B cell (primary cell): Measurements from ENCODE around the gene DPYD. TPM values are rescaled to one million over a fixed set of nuclear protein-coding genes. Genes with fewer than 3 reads are reported as not detected.

ENCODE experiments used
- ATAC-seq: fragments of 200-7000 bp; cut with Tn5 transposase; one replicate; pipeline ENCODE4 v1.10.0; 2021; ENCODE audit warnings: low read depth, mild to moderate bottlenecking, moderate number of reproducible peaks, moderate library complexity
- CTCF ChIA-PET: fragments of 350-600 bp; sonication (Branson Sonifier 250); formaldehyde crosslinking; loops from one replicate; lab custom pipeline; 2021; ENCODE audit warnings: antibody characterized with exemption, inconsistent platforms; lab: Charles Lee
- POLR2A ChIA-PET: fragments of 350-600 bp; sonication (Branson Sonifier 250); formaldehyde crosslinking; loops from one replicate; lab custom pipeline; 2021; ENCODE audit warnings: antibody characterized with exemption; lab: Charles Lee
- DNase-seq: peaks from one replicate; pipeline ENCODE4 v3.0.0; 2013
- H2AFZ ChIP-seq: 2 replicates; pipeline ENCODE4 v1.6.1; 2012; ENCODE audit warnings: mild to moderate bottlenecking, low read depth, low read length; ENCODE audit not compliant: insufficient read depth, poor library complexity, severe bottlenecking
- H3K27ac ChIP-seq, 2 donors: 1 replicate in 1 of 2; 2 replicates in 1 of 2; pipeline ENCODE4 v1.5.1; 2012 to 2013; ENCODE audit warnings: low read length in 2 of 2, mild to moderate bottlenecking in 2 of 2, moderate library complexity in 1 of 2
- H3K27me3 ChIP-seq, 4 experiments: fragments of 200-600 bp in 1 of 4; sonication (generic) in 1 of 4; replicated peaks in 1 of 4; 1 replicate in 2 of 4; 2 replicates in 2 of 4; pipeline versions ENCODE4 v1.6.1 to v1.7.0; 2013 to 2016; ENCODE audit warnings: low read length in 3 of 4, mild to moderate bottlenecking in 2 of 4, mixed read lengths in 1 of 4, moderate library complexity in 1 of 4; ENCODE audit not compliant: insufficient read depth in 4 of 4, control insufficient read depth in 3 of 4; ENCODE audit errors: control extremely low read depth in 1 of 4
- H3K36me3 ChIP-seq, 2 experiments: replicated peaks in 1 of 2; 1 replicate in 1 of 2; 2 replicates in 1 of 2; pipeline versions ENCODE4 v1.6.1 to v1.7.1; 2013; ENCODE audit warnings: low read length in 1 of 2; ENCODE audit not compliant: insufficient read depth in 2 of 2, control insufficient read depth in 1 of 2; ENCODE audit errors: control extremely low read depth in 1 of 2, extremely low read depth in 1 of 2
- H3K4me1 ChIP-seq, 2 donors: fragments of 200-600 bp in 1 of 2; sonication (generic) in 1 of 2; 1 replicate in 1 of 2; 2 replicates in 1 of 2; pipeline versions ENCODE4 v1.5.1 to v1.6.1; 2013 to 2017; ENCODE audit warnings: low read length in 2 of 2; ENCODE audit not compliant: control insufficient read depth in 2 of 2, insufficient read depth in 2 of 2
- H3K4me2 ChIP-seq: replicated peaks from 2 replicates; pipeline ENCODE3; 2012; ENCODE audit warnings: mild to moderate bottlenecking, low read depth, low read length; ENCODE audit not compliant: poor library complexity, severe bottlenecking
- H3K4me3 ChIP-seq, 5 experiments: fragments of 200-600 bp in 1 of 5; sonication (generic) in 1 of 5; 1 replicate in 3 of 5; 2 replicates in 2 of 5; pipeline versions ENCODE4 v1.5.1 to v1.7.0; 2011 to 2016; ENCODE audit warnings: low read length in 4 of 5, mild to moderate bottlenecking in 4 of 5, low read depth in 2 of 5, control low read depth in 1 of 5, moderate library complexity in 1 of 5; ENCODE audit not compliant: insufficient read depth in 1 of 5; ENCODE audit errors: control extremely low read depth in 1 of 5, extremely low read depth in 1 of 5
- H3K79me2 ChIP-seq: fragments of 200-600 bp; sonication (generic); one replicate; pipeline ENCODE4 v1.6.0; 2016; ENCODE audit warnings: low read length; ENCODE audit not compliant: control insufficient read depth, insufficient read depth
- H3K9ac ChIP-seq: fragments of 200-600 bp; sonication (generic); 2 replicates; pipeline ENCODE4 v1.6.1; 2017; ENCODE audit warnings: mild to moderate bottlenecking, low read length, moderate library complexity
- H3K9me3 ChIP-seq, 3 donors: one replicate each; pipeline versions ENCODE4 v1.6.1 to v1.7.1; 2013; ENCODE audit warnings: low read length in 2 of 3; ENCODE audit not compliant: control insufficient read depth in 2 of 3, insufficient read depth in 1 of 3; ENCODE audit errors: control extremely low read depth in 1 of 3
- H4K20me1 ChIP-seq: 2 replicates; pipeline ENCODE4 v1.6.0; 2012; ENCODE audit warnings: mild to moderate bottlenecking, low read length; ENCODE audit not compliant: insufficient read depth, control insufficient read depth, poor library complexity, severe bottlenecking
- H3K27ac Mint-ChIP-seq: one replicate; pipeline ENCODE4 v1.8.0; 2021; ENCODE audit warnings: mixed read lengths
- H3K27me3 Mint-ChIP-seq: one replicate; pipeline ENCODE4 v1.8.0; 2021; ENCODE audit warnings: mixed read lengths
- H3K4me1 Mint-ChIP-seq: one replicate; pipeline ENCODE4 v1.8.0; 2021; ENCODE audit warnings: mixed read lengths
- H3K4me3 Mint-ChIP-seq: one replicate; pipeline ENCODE4 v1.8.0; 2021; ENCODE audit warnings: mixed read lengths
- H3K9me3 Mint-ChIP-seq: one replicate; pipeline ENCODE4 v1.8.0; 2022; ENCODE audit warnings: mixed read lengths; ENCODE audit not compliant: insufficient read depth
- EZH2 ChIP-seq: IDR thresholded peaks from 2 replicates; pipeline ENCODE4 v1.6.1; 2012; ENCODE audit warnings: borderline replicate concordance, low read depth, mild to moderate bottlenecking, moderate library complexity, low read length; ENCODE audit not compliant: insufficient read depth, poor library complexity, severe bottlenecking
- WGBS: methylation state at CpG from one replicate; pipeline ENCODE4 v1.1.5; 2013; ENCODE audit warnings: missing lambda C conversion rate; ENCODE audit not compliant: insufficient coverage; 5-methylcytosine and 5-hydroxymethylcytosine counted together
- intact Hi-C: fragments of 100-400 bp; cut with micrococcal nuclease; formaldehyde crosslinking; loops from one replicate; pipeline ENCODE4 v1.10.0; 2022
- polyA plus RNA-seq: library from polyadenylated mRNA; depleted of rRNA; stranded (reverse); fragments of >200 nt; gene quantifications from 2 replicates; pipeline ENCODE4 v1.2.3, GENCODE V29; 2012
- total RNA-seq, 2 donors: library from RNA; stranded (reverse); fragments of 120-200 nt in 1 of 2; gene quantifications; 1 replicate in 1 of 2; 2 replicates in 1 of 2; pipeline versions ENCODE4 v1.2.3 to v1.2.4, GENCODE V29; 2013 to 2022
- TF ChIP-seq, protein P1 (sequence below): fragments of 200-600 bp; IDR thresholded peaks from one replicate; pipeline ENCODE4 v1.8.0; 2022; ENCODE audit warnings: antibody characterized with exemption, mild to moderate bottlenecking

Gene DPYD
- total and polyA plus RNA-seq, 2 donors (not counting 1 experiment from before 2014, with no cell fraction given), result 4.2 to 19.0 TPM

DNA sequence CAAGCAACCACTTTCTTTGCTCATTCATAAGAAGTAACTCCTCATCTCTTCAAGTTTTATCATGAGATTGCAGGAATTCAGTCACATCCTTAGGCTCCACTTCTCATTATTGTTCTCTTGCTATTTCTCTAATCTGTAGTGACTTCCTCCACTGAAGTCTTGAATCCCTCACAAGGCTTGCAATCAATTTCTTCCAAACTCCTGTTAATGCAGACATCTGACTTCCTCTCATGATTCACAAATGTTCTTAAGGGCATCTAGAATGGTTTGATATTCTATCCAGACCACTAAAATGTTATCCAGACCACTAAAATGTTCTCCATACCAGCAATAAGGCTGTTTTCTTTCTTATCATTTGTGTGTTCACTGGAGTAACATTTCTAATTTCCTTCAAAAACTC, 528.1 kb downstream of the DPYD start:
- H3K9ac ChIP-seq, result no peak overlapping the region
- intact Hi-C loops, result no loop called here
- H3K4me2 ChIP-seq, result no peak overlapping the region
- H3K4me3 Mint-ChIP-seq, result no peak overlapping the region
- TF ChIP-seq, protein P1, sequence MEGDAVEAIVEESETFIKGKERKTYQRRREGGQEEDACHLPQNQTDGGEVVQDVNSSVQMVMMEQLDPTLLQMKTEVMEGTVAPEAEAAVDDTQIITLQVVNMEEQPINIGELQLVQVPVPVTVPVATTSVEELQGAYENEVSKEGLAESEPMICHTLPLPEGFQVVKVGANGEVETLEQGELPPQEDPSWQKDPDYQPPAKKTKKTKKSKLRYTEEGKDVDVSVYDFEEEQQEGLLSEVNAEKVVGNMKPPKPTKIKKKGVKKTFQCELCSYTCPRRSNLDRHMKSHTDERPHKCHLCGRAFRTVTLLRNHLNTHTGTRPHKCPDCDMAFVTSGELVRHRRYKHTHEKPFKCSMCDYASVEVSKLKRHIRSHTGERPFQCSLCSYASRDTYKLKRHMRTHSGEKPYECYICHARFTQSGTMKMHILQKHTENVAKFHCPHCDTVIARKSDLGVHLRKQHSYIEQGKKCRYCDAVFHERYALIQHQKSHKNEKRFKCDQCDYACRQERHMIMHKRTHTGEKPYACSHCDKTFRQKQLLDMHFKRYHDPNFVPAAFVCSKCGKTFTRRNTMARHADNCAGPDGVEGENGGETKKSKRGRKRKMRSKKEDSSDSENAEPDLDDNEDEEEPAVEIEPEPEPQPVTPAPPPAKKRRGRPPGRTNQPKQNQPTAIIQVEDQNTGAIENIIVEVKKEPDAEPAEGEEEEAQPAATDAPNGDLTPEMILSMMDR, result no peak
- no peak for TF ChIP-seq EZH2
- peaks cover 0 to 2% (median 0%) of the 10 kb centered on the region in 3 donors for H3K9me3 ChIP-seq
- no peaks in the 10 kb centered on the region for H3K27me3 ChIP-seq
- H3K36me3 ChIP-seq, result peaks cover 0 to 4% of the 10 kb centered on the region in 2 experiments
- DNase-seq (no peak), ATAC-seq (no peak)
- H3K27ac Mint-ChIP-seq, result no peak overlapping the region
- H3K27me3 Mint-ChIP-seq, result no peaks in the 10 kb centered on the region
- ChIA-PET POLR2A (no interaction called here), CTCF (no interaction called here)
- no peaks in the 10 kb centered on the region for H3K4me1 Mint-ChIP-seq
- H3K4me3 ChIP-seq, result no peak overlapping the region
- H3K9me3 Mint-ChIP-seq, result no peaks in the 10 kb centered on the region
- no peaks in the 10 kb centered on the region for H4K20me1 ChIP-seq
- H2AFZ ChIP-seq, result no peak overlapping the region
- no peaks in the 10 kb centered on the region for H3K79me2 ChIP-seq
- H3K27ac ChIP-seq, result no peak overlapping the region
- no peaks in the 10 kb centered on the region for H3K4me1 ChIP-seq

DNA sequence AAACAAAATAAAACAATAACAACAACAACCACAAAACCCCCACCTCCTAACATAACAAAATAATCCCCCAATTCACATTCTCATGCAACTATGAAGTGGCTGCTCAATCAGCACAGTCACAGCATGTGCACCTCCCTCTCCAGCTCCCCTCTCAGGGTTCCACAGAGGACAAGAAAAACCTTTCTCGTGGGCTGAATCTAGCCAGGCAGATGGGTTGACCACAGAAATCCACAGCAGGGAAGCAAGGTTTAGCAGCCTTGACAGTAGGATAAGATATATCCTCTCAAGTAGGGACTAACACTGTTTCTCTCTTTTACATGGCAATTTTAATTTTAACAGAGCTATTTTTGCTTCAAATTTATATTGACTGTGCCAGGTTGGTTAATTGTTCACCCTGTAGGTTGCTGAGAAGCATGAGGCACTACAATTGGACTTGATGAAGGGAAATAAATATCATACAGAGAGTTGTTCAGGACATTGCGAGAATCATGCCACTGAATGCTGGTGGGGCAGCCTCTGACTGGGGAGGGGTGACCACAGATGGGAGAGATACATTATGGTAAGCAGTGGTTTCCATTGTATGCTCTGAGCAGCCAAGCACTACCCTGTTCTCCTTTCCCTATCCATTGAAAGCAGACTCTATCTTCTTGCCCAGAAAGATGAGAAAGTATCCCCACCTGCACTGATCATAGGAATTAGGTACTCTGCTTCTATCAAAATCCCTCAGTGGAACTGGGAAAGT, 535.1 kb downstream of the DPYD start:
- ATAC-seq, result no peak
- TF ChIP-seq EZH2, result no peak
- TF ChIP-seq, protein P1, result no peak

More for the DNA sequence above, 535.1 kb downstream of the DPYD start:
- H3K4me2 ChIP-seq, result no peak overlapping the region
- H3K27me3 Mint-ChIP-seq, result no peaks in the 10 kb centered on the region
- no peak overlapping the region for H3K27ac ChIP-seq
- H3K4me1 Mint-ChIP-seq, result no peaks in the 10 kb centered on the region
- H2AFZ ChIP-seq, result no peak overlapping the region
- no peaks in the 10 kb centered on the region for H3K9me3 Mint-ChIP-seq
- intact Hi-C loops, result no loop called here
- no peak overlapping the region for H3K4me3 Mint-ChIP-seq
- no peak overlapping the region for H3K9ac ChIP-seq
- H3K4me3 ChIP-seq, result no peak overlapping the region
- ChIA-PET POLR2A (no interaction called here), CTCF (interaction anchor here (0.6 kb wide), 1 partner anchor 613 kb away, joined by 3 read pairs; no protein-coding TSS in a partner anchor)
- no peak for DNase-seq
- no peaks in the 10 kb centered on the region for H3K79me2 ChIP-seq
- H3K9me3 ChIP-seq, result no peaks in the 10 kb centered on the region
- H3K27ac Mint-ChIP-seq, result no peak overlapping the region
- WGBS, result no CpG with 5 or more reads among the region's 2 CpGs
- H3K4me1 ChIP-seq, result no peaks in the 10 kb centered on the region
- peaks cover 0 to 2% of the 10 kb centered on the region in 2 experiments for H3K36me3 ChIP-seq
- H4K20me1 ChIP-seq, result no peaks in the 10 kb centered on the region
- H3K27me3 ChIP-seq, result no peaks in the 10 kb centered on the region
